Measurements from ENCODE around the gene MAD1L1. TPM values are rescaled to one million over a fixed set of nuclear protein-coding genes. Genes with fewer than 3 reads are reported as not detected.

MAD1L1 gene
- total and polyA plus RNA-seq, 10 donors: 47.3 to 118 (median 68.2) TPM

DNA sequence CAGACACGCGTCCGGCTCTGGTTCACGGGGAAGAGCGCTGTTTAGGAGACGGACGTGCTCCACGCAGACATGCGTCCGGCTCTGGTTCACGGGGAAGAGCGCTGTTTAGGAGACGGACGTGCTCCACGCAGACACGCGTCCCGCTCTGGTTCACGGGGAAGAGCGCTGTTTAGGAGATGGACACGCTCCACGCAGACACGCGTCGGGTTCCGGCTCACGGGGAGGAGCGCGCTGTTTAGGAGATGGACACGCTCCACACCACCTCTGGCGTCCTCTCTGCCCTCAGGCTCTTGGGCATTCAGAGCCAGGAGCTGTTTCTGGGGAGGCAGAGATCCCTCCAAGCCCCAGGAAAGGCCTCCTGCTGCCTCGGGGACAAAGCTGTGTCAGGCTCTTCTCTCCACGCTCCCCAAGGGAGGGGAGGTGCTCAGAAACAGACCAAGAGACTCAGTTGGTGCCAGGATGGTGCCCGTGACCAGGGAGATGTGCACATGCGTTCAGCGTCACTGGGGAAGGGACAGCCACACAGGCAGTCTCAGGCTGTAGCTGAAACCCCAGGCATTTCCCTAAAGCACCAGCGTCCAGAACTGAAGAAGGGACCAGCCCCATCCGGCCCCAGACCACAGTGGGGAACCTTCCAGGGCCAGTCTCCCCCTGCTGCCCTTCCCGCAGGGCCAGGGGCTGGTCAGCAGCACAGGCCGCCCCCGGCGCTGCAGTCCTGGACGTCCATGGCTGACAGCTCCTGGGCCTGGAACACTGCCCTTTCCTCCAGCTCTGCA lies 387.0 kb downstream of the MAD1L1 start:
- Histone ChIP-seq H3K9me3 (no peaks in the 10 kb centered on the region), H3K27ac (no peak overlapping the region), H3K4me1 (peaks cover 0 to 32% (median 4%) of the 10 kb centered on the region in 6 donors), H3K36me3 (peaks cover 0 to 86% (median 0%) of the 10 kb centered on the region in 6 donors), H3K27me3 (replicated peaks in 1 of 7) (no peaks in the 10 kb centered on the region), H3K4me3 (no peak overlapping the region)
- TF ChIP-seq POLR2AphosphoS5 (IDR thresholded peaks at IDR 0.05): no peak
- TF ChIP-seq, protein P1, sequence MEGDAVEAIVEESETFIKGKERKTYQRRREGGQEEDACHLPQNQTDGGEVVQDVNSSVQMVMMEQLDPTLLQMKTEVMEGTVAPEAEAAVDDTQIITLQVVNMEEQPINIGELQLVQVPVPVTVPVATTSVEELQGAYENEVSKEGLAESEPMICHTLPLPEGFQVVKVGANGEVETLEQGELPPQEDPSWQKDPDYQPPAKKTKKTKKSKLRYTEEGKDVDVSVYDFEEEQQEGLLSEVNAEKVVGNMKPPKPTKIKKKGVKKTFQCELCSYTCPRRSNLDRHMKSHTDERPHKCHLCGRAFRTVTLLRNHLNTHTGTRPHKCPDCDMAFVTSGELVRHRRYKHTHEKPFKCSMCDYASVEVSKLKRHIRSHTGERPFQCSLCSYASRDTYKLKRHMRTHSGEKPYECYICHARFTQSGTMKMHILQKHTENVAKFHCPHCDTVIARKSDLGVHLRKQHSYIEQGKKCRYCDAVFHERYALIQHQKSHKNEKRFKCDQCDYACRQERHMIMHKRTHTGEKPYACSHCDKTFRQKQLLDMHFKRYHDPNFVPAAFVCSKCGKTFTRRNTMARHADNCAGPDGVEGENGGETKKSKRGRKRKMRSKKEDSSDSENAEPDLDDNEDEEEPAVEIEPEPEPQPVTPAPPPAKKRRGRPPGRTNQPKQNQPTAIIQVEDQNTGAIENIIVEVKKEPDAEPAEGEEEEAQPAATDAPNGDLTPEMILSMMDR (IDR thresholded peaks at IDR 0.05 in 8 of 11, conservative IDR thresholded peaks at IDR 0.05 in 3 of 11): no peak
- no peak for TF ChIP-seq POLR2A (IDR thresholded peaks at IDR 0.05)
- intact Hi-C loops (cut with DNase I; ENCODE audit: low total_unique reads): no loop called here
- 90 to 94% (median 91%) methylated on average over 33 to 43 of the region's 43 CpGs for WGBS, 5 donors
- DNase-seq: peak; percentile 62

DNA sequence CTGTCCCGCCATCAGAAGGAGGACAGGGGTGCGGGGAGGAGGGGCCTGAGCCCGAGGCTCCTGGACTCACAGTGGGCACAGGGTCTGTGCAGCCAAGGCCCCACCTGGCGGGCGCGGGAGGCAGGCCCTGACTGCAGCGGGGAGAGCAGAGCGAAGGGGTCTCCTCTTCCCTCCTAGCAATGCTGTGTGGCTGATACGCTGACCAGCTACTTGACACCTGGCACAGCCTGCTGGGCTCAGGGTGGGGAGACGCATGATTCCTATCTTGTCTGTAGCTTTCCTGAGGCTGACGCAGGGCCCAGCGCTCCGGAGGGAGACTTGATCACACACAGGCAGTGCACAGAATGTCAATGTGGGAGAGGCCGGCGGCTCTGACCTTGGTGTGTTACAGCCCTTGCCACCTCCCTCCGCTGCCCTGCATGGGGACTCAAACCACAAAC lies 387.8 kb downstream of the MAD1L1 start:
- intact Hi-C loops (cut with DNase I; ENCODE audit: low total_unique reads): no loop called here
- Histone ChIP-seq H3K27me3 (replicated peaks in 1 of 7) (no peaks in the 10 kb centered on the region), H3K4me1 (peaks cover 0 to 29% (median 4%) of the 10 kb centered on the region in 6 donors), H3K9me3 (no peaks in the 10 kb centered on the region), H3K36me3 (peaks cover 0 to 84% (median 0%) of the 10 kb centered on the region in 6 donors), H3K4me3 (no peak overlapping the region), H3K27ac (no peak overlapping the region)
- WGBS, 5 donors: 91 to 95% (median 92%) methylated on average over 16 of the region's 16 CpGs
- DNase-seq: peak; percentile 66
- TF ChIP-seq POLR2A (IDR thresholded peaks at IDR 0.05) (no peak), POLR2AphosphoS5 (IDR thresholded peaks at IDR 0.05) (no peak)
- TF ChIP-seq, protein P1 (IDR thresholded peaks at IDR 0.05 in 8 of 11, conservative IDR thresholded peaks at IDR 0.05 in 3 of 11): no peak

DNA sequence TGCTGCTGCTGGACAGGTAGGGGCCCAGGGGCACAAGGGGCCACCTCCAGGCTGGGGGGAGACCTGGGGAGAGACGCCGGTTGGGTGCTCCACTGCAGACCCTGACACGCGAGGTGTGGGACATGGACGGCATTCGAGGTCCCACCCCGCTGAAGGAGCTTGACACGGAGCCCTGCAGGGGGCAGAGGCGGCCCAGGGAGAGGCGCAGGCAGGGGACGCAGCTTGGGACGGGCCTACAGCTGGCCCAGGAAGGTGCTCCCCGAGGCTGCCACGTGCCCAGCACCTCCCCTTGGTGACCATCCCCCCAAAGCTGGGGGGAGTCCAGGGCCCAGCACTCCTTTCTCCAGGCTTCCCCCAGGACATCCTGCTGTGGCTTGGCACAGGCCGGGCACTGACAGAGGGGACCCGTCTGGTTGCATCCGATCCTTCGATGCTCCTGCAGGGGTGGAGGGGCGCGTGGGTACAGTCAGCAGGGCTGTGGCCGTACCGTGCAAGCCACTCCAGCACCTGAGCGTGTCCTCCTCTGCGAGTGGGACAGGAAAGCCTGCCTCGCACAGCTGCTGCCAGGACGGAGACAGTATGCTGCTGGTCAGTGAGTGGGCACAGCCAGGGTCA lies 388.3 kb downstream of the MAD1L1 start:
- intact Hi-C loops (cut with DNase I; ENCODE audit: low total_unique reads): no loop called here

More for the DNA sequence above, 388.3 kb downstream of the MAD1L1 start:
- no peaks in the 10 kb centered on the region for H3K27me3 ChIP-seq (replicated peaks in 1 of 7)
- WGBS, 5 donors: 75 to 88% (median 81%) methylated on average over 17 to 26 of the region's 26 CpGs
- TF ChIP-seq, protein P1 (IDR thresholded peaks at IDR 0.05 in 8 of 11, conservative IDR thresholded peaks at IDR 0.05 in 3 of 11): no peak
- no peak for TF ChIP-seq POLR2AphosphoS5 (IDR thresholded peaks at IDR 0.05)
- H3K27ac ChIP-seq: no peak overlapping the region
- peak; percentile 68 for DNase-seq
- H3K9me3 ChIP-seq: no peaks in the 10 kb centered on the region
- peaks cover 0 to 78% (median 0%) of the 10 kb centered on the region in 6 donors for H3K36me3 ChIP-seq
- H3K4me1 ChIP-seq: peaks cover 0 to 29% (median 4%) of the 10 kb centered on the region in 6 donors
- H3K4me3 ChIP-seq: no peak overlapping the region
